Astrocyte (in vitro differentiated cells and primary cell): ENCODE results near the gene TLL2.

Source experiments
- CTCF ChIP-seq: IDR thresholded peaks from 2 replicates; pipeline ENCODE4 v1.5.1; 2011; ENCODE audit warnings: low read depth, mild to moderate bottlenecking, inconsistent platforms, low read length, moderate library complexity; ENCODE audit not compliant: insufficient read depth
- EZH2 ChIP-seq: IDR thresholded peaks from 2 replicates; pipeline ENCODE4 v1.6.1; 2012; ENCODE audit warnings: mild to moderate bottlenecking, low read length, inconsistent platforms; ENCODE audit not compliant: insufficient read depth

- no peak for TF ChIP-seq CTCF
- TF ChIP-seq EZH2: no peak
Measured at GRCh38 chr10:96390460-96390864, 123.3 kb downstream of the TLL2 start.
